GM18498 (cell line): Measurements from ENCODE around the gene PARP8.
"Not testable (repeated sequence)": the region's sequence is repeated elsewhere in the genome, so short reads cannot be mapped to it uniquely, and the experiment has no call there.

Experiments used
- ATAC-seq: cut with Tn5 transposase; IDR thresholded peaks from one replicate; pipeline ENCODE4 v1.9.1; 2021; ENCODE audit warnings: mild to moderate bottlenecking, moderate library complexity; ENCODE audit not compliant: unreplicated experiment

Gene PARP8, protein sequence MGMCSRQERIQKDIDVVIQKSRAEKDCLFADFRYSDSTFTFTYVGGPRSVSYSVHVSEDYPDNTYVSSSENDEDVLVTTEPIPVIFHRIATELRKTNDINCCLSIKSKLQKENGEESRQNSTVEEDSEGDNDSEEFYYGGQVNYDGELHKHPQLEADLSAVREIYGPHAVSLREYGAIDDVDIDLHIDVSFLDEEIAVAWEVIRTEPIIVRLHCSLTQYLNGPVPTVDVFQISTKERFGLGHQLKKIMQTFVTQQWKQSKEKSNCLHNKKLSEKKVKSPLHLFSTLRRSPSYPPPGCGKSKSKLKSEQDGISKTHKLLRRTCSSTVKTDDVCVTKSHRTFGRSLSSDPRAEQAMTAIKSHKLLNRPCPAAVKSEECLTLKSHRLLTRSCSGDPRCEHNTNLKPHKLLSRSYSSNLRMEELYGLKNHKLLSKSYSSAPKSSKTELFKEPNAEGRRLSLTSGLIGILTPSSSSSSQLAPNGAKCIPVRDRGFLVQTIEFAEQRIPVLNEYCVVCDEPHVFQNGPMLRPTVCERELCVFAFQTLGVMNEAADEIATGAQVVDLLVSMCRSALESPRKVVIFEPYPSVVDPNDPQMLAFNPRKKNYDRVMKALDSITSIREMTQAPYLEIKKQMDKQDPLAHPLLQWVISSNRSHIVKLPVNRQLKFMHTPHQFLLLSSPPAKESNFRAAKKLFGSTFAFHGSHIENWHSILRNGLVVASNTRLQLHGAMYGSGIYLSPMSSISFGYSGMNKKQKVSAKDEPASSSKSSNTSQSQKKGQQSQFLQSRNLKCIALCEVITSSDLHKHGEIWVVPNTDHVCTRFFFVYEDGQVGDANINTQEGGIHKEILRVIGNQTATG

GRCh38 chr5:50666261-50667022 lies at the start of gene PARP8:
Gene PARP8, plus strand, starts transcription at chr5:50666637. Its CDS starts 459 bp downstream, at chr5:50667096.
- peak; percentile 53 for ATAC-seq

DNA sequence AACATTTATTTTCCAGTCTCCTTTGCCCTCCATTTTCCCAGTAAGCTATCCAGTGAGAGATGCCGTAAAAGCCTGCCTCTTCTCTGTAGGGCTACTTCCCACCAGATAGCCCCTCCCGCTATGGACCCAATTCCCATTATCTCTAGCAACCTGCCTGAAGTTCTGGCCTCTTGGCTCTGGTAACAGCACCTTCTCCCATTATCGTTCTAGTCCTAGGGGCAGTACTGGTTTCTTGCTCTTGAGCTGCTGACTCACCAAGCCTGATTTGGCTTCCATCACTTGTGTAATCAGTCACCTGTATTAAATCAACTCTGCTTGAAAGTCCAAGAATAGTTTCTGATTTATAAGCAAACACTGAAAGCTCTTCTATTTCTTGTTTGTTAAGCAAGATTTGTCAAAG lies 42.8 kb upstream of the PARP8 start:
- no peak for ATAC-seq

DNA sequence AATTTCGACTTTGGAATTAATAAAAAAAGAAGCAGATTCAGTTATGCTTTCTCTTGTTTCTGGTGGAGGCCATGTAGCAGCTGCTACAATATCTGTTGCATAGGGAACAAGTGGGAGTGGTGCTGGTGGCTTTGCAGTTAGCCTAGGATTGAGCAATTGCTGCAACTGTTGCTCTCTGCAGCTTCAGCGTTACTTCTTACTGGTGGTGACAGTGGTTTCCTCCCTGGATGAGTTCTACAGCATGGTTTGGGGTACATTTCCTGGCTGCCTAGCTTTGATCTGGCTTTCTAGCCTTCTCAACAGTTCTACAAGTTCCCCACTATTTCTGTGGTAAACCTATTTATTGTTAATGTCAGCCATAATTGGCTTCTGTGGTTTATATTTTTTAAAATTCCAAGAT lies 31.6 kb upstream of the PARP8 start:
- ATAC-seq: not testable (repeated sequence)

GRCh38 chr5:50637576-50637975 lies 28.9 kb upstream of the PARP8 start:
- ATAC-seq: not testable (repeated sequence)

DNA sequence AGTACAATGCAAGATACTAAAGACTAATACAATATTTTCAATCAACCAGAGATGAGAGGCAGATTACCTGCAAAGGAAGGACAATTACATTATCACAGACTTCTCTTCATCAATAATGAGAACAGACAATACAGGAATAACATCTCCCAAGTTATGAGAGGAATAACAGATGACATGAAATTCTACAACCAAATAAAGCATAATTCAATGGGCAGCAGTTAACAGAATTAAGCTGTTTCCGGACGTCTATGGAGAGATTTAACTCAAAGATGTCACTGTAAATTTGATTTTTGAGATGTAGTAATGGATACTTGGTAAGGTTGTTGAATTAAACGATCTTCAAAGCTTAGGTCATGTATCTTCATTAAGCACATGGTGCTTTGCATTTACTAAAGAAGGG lies 19.8 kb upstream of the PARP8 start:
- no peak for ATAC-seq

DNA sequence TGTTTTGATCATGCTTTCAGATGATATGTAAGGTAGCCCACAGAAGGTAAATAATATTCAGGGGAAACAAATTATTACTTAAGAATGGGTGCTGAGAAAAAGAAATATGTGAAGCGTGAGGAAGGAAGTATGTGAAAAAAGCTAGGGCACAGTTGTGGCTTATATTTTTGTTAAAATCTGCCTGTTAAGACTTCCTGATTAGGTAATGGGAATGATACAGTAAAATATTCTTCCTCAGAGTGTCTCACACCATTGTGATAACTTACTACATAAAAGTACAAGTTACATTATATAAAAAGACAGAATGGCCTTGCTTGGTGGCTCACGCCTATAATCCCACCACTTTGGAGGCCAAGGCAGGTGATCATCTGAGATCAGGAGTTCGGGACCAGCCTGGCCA lies 18.7 kb upstream of the PARP8 start:
- ATAC-seq: no peak

- ATAC-seq: peak; percentile 99
Observed at GRCh38 chr5:50653946-50654345, 12.5 kb upstream of the PARP8 start.

DNA sequence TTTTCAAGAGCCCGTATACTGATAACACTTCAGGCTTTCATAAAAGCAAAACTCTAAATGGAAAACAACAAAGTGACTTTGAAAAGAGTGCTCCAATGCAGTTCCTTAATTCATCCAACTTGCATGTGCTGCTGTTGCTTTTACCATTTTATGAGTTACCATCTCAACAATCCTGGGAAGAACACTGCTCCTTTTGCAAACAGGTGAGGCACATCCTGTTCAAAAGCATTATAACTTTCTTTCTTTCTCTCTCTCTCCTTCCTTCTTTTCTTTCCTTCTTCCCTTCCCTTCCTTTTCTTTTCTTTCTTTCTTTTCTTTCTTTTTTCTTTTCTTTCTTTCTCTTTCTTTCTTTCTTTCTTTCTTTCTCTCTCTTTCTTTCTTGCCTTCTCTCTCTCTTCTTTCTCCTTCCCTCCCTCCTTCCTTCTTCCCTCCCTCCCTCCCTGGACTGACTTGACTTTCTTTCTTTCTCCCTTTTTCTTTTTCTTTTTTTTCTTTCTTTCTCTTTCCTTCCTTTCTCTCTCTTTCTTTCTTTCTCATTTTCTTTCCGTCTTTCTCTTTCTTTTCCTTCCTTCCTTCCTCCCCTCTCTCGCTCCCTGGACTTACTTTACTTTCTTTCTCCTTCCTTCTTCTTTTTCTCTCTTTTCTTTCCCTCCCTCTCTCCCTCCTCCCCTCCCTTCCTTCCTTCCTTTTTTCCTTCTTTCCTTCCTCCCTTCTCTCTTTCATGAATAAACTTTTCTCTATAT lies 11.2 kb upstream of the PARP8 start:
- no peak for ATAC-seq

DNA sequence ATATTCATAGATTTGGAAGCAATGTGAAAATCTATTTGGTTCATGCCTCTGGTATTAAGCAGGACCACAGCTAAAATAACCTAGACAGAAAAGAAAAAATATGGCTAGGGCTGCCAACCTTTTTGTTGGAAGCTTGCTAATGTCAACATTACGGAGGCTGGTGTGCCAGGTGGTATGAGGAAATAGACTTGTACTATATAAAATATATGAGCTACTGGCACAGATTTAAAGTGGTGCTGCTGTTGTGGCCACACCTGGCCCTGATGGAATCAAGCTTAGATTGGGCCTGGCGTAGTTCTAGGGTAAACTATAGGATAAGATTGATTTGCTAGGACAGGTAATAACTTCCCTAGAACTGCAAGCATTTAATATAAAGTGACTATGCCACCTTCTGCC lies 10.6 kb upstream of the PARP8 start:
- no peak for ATAC-seq

DNA sequence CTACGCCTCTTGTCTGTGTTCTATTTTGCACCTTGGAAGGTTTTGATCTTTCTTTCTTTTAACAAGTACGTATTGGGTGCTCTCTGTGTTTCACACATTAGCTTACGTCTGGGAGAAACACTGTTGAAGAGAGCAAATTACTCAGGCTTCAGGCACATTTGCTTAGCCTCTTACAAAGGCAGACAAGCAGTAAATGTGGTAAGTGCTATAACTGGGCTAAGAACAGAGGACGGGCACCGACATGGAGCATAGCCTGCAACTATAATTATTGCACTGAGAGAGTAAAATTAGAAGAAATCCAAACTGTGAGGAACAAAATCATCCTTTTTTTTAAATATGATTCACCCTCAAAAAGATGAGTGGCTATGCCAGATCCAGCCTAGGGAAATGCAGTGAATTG lies 9.4 kb upstream of the PARP8 start:
- no peak for ATAC-seq

DNA sequence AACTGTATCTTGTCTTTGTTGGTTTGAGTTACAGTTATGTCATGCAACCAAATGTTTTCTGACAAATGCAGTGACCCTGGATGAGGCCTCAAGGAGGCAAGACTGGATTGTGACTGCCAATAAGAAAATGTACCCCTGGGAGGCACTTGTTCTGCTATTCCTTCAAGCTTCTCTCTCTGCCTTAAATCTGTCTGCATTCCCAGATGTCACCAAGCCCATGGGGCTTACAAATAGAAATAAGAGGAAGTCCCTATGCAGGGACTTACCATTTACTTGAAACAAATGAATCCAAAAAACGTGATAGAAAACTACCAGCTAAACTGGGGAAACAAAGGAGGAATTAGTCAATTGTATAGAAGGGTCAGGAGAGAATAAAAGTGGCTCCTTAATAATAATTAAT lies 8.2 kb upstream of the PARP8 start:
- ATAC-seq: no peak

DNA sequence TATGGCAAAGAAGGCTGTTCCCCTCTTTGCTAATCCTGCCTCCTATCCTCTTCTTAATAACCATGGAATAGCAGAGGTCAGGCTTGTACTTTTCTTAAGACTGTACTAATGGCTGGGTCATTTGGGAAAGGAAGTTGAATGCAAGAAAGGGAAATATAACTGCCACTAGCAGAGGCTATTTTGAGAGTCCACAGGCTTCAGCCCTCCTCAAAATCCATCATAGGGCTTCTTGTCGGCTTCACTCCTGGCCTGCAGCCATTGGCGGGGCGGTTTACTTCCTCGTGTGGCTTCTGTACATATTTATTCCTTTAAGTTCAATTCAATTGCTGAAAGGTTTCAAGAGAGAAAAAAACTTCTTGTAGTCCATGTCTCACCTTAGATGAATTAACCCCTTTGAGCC lies 2.8 kb upstream of the PARP8 start:
- ATAC-seq: no peak

GRCh38 chr5:50665091-50665490 lies 1.3 kb upstream of the PARP8 start:
- no peak for ATAC-seq

- ATAC-seq: not testable (repeated sequence)
Observed at GRCh38 chr5:50665761-50666202, 655 bp upstream of the PARP8 start.

DNA sequence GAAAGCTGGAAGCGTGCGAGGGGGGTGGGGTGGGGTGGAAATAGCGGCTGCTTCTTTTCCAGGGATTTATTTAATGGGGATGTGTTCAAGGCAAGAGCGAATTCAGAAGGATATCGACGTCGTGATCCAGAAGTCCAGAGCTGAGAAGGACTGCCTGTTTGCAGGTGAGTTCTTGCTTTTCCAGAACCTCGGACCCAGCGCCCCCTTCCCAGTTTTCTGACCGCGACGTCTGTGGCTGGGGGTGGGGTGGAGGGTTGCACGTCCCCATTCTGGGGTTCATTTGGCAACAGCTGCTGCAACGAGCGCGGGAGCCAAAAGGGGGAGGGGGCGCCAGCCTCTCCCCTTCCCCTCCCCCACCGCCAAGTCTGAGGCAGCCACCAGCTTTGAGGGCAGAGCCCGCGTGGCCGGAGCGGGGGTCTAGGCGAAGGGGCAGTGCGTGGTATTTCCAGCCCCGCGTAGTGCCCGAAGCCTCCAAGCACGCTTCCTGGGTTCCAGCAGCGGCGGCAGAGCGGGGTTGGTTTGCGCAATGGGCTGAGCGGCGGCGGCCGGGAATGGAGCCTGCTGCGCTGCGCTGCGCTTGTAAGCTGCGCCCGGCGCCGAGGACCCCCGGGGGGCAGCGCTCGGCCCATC lies 701 bp downstream of the PARP8 start:
- ATAC-seq: peak; percentile 44

DNA sequence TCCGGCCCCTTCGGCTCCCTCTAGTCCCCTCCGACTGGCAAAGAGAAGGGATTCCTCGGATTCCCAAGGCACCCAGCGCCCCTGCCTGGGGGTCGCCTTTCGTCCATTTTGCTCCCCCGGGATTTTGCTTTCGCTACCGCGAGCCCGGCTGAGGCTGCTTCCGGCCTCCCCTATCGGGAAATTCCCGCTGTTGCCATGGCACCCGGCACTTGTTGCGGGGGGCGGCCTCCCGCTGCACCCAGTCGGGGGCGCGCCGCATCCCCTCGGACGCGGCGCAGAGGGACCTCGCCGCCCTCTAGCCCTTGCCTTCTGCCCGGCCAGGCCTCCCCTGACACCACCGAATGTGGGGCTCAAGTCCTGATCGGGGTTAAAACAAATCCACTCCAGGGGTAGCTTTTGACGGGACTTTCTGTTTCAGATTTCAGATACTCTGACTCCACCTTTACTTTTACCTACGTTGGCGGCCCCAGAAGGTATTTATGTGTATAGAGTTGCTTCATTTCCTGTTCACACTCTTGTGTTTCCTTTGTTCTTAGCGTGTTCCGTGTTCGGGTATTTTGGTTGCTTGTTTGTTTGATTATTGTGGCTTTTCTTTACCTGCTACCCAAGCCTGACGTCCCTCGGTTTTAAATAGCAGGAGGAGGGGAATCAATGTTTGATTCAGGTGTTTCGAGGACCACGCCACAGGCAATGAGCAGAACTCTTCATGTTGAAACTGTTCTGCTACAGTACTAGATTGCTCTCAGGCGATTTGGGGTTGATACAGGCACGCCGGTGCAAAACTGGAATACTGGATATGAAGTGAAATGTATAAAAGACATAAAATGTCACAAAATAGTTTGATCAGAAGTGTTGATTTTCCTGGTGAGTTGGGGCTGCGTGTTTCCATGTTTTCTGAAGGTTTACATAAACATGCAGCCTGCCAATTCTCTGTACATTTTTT lies 1.5 kb downstream of the PARP8 start:
- peak; percentile 80 for ATAC-seq

- ATAC-seq: not testable (repeated sequence)
Observed at GRCh38 chr5:50668636-50669035, 2.2 kb downstream of the PARP8 start.

GRCh38 chr5:50672663-50673062 lies 6.2 kb downstream of the PARP8 start:
- no peak for ATAC-seq

GRCh38 chr5:50673444-50673843 lies 7.0 kb downstream of the PARP8 start:
- ATAC-seq: not testable (repeated sequence)
